Raji (cell line): ENCODE measurements around the gene EFCAB8.

Experiments used
- POLR2A ChIP-seq: IDR thresholded peaks from 2 replicates; pipeline ENCODE4 v1.6.1; 2011; ENCODE audit warnings: low read depth, low read length, control low read depth; ENCODE audit not compliant: insufficient read depth

EFCAB8 gene

DNA sequence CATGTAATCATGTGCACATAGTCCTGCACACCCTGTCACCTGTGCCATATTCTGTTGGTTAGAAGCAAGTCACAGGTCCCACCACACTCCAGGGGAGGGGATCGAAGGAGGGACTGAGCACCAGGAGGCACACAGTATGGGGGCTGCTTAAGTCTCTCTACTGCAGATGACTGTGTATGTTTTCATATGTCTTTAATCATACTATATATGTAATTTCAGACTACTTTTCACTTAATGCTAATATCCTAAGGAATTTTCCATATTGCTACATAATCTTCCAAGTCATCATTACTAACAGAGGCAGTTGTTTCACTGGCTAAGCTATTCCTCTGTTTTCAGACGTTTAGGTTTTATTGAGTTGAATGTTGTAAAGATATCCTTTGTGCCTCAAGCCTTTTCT lies 10.8 kb downstream of the EFCAB8 start:
- TF ChIP-seq POLR2A: no peak

DNA sequence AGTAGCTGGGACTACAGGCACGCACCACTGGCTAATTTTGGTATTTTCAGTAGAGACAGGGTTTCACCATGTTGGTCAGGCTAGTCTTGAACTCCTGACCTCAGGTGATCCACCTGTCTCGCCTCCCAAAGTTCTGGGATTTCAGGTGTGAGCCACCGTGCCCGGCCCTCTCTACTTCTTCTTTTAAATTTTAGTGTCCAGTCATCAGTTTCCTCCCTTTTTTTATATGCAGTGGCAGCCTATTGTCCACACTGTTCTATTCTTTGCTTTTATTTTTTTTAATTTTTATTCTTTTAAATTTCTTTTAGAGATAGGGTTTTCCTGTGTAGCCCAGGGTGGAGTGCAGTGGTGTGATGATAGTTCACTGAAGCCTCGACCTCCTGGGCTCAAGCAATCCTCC lies 12.3 kb downstream of the EFCAB8 start:
- no peak for TF ChIP-seq POLR2A

GRCh38 chr20:32871627-32872160 lies 13.0 kb downstream of the EFCAB8 start:
- TF ChIP-seq POLR2A: no peak

GRCh38 chr20:32872266-32872665 lies 13.5 kb downstream of the EFCAB8 start:
- TF ChIP-seq POLR2A: no peak

DNA sequence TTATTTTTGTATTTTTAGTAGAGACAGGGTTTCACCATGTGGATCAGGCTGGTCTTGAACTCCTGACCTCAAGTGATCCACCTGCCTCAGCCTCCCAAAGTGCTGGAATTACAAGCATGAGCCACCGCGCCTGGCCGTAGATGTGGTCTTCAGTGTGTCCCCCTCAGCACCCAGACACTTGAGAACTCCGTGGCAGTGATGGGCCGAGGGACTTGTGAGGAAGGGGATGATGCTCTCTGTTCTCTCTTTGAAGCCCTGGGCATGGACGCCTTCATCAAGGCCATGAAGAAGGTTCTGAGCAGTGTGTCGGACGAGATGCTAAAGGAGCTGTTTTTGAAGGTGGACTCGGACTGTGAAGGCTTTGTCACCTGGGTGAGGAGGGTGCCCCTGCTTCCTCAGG lies 16.9 kb downstream of the EFCAB8 start:
- no peak for TF ChIP-seq POLR2A

DNA sequence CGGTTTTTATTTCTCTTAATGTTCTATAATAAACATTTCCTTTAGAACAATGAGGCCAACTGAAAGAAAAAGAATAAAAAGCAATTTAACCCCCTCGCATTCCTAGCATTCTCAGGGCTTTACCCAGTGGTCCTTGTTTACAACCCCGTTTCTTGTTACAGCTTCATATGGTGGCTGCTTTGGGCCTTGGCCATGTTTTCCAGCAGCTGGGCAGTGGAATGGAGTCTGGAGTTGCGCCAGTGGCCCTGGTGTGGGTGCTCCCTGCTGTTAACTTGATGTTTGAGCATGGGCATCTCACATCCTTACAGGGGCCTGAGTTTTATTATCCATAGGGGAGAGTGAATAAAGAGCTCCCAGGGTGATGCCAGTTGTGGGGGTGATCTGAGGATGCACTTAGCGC lies 18.8 kb downstream of the EFCAB8 start:
- no peak for TF ChIP-seq POLR2A

- TF ChIP-seq POLR2A: no peak
Observed at GRCh38 chr20:32878820-32879219, 20.1 kb downstream of the EFCAB8 start.

- no peak for TF ChIP-seq POLR2A
Observed at GRCh38 chr20:32879538-32879937, 20.8 kb downstream of the EFCAB8 start.

GRCh38 chr20:32880635-32881034 lies 21.9 kb downstream of the EFCAB8 start:
- no peak for TF ChIP-seq POLR2A

GRCh38 chr20:32883081-32883480 lies 24.4 kb downstream of the EFCAB8 start:
- TF ChIP-seq POLR2A: no peak

DNA sequence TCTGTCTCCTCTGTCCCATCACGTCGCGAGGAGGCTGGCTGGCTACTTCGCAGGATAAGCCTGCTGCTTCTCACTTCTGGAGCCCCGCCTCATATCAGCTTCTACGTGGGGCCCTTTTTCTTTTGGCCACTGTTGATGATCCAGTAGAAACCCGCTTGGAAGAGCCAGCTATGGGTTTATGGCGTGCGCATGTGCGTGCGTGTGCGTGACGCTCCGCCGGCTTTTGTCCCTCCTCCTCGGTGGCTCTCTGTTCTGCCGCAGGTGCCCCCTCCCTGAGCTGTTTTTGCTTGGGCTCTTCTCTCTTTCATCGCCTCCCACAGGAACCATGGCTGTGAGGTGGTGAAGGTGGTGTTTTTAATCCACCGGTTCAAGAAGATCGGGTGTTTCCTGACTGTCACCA lies 26.5 kb downstream of the EFCAB8 start:
- TF ChIP-seq POLR2A: no peak

DNA sequence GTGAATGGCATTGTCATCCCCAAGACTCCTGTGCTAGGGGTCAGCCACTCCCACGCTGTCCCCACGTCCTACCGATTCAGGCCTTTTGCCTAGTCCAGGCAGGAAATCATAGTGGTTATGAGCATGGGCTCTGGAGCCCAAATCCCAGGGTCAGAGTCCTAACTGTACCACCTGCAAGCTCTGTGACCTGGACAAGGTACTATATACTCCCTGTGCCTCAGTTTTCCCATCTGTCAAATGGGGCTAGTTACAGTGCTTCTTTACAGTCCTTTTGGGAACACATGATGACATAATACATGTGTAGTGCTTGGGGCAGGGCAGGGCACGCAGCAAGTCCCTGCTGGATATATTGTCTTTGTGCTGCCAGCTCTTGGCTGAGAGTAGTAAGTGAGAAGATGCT lies 27.2 kb downstream of the EFCAB8 start:
- TF ChIP-seq POLR2A: no peak

- TF ChIP-seq POLR2A: no peak
Observed at GRCh38 chr20:32886652-32887051, 27.9 kb downstream of the EFCAB8 start.

GRCh38 chr20:32887492-32887891 lies 28.8 kb downstream of the EFCAB8 start:
- no peak for TF ChIP-seq POLR2A

DNA sequence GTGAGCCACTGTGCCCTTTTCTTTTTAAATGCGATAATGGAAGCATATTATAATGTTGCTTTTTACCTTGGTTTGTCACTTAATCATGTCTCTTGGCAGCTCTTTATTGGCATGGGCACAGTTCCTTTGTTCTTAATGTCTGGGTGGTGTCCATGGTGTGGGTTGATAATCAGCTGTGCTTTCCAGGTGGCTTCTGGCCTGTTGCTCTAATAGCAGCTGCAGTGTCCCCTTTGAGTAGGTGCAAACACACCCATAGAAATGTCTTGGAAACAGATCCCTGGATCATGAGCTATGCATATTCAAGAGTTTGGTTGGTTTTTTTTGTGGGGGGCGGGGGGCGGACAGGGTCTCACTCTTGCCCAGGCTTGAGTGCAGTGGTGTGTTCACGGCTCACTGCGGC lies 29.9 kb downstream of the EFCAB8 start:
- no peak for TF ChIP-seq POLR2A

DNA sequence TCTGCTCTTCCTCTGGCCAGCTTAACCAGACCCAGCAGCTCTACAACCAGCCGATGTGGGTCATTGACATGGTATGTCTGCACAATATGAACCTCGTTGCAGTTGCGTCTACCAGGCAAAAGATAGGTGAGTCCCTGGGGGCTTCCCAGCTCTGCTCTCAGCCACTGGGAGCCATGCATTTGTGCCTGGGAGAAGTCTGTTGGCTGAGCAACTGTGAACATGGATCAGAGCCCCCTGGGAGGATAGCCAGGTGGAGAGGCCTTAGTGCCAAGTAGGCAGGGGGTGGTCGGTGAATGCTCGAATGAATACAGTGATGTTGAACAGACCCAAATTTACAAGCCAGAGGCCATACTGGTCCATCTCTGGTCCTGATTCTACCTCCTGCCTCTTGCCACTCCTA lies 30.6 kb downstream of the EFCAB8 start:
- TF ChIP-seq POLR2A: no peak

GRCh38 chr20:32891491-32891890 lies 32.8 kb downstream of the EFCAB8 start:
- no peak for TF ChIP-seq POLR2A
